Measurements from ENCODE around the gene RND1.
A peak's percentile ranks its signal among the peaks of the same experiment; 100 is the strongest.

RND1 gene

DNA sequence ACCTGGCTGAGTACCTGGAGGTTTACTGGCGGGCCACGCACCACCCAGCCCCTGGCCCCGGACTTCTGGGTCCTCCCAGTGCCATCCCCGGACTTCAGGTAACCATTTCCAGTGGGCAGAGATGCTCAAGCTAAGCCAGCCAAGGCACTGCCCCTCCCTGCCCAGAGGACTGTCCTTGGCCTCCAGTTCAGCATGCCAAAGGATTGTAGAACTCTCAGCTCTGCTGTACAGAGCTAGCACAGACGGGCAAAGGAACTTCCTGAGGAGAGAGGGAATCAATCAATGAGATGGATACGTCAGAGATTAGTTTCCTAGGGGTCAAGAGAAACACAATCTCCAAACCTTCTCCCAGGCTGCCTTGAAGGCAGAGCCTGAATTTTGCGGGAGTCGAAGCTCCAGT, 38.6 kb downstream of the RND1 start:
- DNase-seq, result no peak

DNA sequence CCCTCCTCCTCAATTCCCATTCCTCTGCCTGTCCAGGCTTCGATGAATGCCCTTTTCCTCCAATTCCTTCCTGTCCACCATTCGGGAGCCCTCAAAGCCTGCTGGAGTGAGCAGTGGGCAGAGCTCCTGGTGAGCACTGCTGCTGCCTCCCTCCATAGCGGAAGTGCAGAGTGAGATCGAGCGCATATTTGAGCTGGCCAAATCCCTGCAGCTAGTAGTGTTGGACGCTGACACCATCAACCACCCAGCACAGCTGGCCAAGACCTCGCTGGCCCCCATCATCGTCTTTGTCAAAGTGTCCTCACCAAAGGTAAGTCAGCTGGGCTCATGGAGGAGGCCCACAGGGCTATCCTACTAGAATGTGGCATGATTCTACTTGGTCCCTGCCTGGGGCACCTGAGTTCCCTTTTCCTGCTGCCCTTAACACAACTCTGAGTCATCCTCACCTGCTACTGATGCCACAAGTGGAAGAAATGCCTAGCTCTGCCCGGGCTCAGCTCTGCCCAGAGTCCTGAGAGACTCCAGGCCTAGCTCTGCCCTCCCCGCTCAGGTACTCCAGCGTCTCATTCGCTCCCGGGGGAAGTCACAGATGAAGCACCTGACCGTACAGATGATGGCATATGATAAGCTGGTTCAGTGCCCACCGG, 39.3 kb downstream of the RND1 start:
- no peak for DNase-seq

DNA sequence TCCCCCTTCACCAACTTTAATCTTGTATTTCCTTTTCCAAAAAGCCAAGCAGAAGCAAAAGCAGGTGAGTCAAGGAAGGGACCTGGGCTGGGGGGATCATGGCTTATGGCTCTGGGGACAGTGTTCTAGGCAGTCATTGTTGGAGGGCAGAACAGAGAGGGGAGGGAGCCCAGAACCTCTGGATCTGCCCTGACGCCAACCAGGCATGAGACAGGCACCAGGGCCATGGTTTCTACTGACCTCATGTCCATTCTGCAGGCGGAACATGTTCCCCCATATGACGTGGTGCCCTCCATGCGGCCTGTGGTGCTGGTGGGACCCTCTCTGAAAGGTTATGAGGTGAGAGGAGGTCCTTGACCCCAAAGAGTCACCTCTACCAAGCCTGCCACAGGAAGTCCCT, 40.8 kb downstream of the RND1 start:
- no peak for DNase-seq

DNA sequence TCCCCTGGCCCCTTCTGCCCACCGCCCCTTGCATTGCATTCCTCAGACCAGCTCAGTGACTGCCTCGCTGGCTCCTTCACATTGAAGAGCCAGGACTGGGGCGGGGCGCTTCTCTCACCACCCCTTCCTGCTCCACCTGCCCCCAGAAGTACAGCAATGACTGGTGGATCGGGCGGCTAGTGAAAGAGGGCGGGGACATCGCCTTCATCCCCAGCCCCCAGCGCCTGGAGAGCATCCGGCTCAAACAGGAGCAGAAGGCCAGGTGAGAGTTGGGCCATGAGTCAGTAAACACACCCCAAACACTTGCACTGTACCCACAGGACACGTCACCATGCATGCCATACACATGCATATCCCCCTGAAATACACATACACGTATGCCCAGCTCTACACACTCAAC, 41.6 kb downstream of the RND1 start:
- DNase-seq, result peak; percentile 74

DNA sequence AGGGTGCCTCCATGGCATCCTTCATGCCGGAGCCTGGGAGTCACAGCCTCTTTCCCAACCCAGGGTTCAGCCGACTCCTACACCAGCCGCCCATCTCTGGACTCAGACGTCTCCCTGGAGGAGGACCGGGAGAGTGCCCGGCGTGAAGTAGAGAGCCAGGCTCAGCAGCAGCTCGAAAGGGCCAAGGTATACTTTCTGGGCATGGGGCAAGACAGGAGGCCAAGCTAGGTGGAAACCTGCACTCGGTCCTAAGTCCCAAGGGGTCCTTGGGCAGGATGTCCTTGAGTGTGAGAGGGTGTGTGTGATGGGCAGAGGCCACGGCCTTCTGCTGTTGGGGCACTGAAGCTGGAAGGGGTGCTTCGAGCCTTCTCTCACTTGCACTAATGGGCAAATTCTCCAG, 42.4 kb downstream of the RND1 start:
- no peak for DNase-seq

DNA sequence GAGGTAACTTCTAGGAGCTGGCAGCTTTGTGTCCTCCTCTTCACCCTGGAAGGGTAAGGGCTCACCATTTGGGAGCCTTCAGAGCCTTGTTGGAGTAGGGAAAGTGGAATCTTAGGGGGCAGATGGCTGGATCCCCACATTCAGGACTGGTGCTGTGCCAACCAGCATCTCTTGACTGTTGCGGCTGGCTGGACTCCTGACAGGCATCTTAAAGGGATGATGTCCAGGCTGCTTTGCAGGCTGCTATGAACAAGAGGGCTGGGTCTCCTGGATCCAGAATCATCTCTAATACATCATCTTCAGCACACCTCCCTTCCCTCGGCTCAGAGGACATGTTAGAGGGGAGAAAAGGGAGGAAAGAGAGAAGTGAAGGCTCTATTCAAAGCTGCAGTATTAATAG, 43.0 kb downstream of the RND1 start:
- no peak for DNase-seq

DNA sequence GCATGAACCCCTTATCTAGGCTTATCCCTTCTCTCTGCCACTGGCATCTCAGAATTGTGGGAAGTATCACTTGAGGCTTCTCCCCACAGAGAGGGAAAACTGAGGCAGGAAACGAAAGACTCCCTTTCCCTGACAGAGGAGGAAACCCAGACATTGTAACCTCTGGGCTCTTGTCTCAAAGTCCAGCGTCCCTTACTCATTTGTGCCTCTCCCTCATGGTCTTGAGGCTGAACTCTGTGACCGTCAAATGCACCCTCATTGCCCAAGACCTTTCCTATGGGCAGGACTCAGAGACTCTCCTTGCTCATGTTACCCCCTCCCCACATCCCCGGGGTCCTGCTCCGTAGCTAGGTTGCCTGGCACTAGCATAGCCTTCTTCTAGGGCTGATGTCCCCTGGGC, 43.5 kb downstream of the RND1 start:
- no peak for DNase-seq

DNA sequence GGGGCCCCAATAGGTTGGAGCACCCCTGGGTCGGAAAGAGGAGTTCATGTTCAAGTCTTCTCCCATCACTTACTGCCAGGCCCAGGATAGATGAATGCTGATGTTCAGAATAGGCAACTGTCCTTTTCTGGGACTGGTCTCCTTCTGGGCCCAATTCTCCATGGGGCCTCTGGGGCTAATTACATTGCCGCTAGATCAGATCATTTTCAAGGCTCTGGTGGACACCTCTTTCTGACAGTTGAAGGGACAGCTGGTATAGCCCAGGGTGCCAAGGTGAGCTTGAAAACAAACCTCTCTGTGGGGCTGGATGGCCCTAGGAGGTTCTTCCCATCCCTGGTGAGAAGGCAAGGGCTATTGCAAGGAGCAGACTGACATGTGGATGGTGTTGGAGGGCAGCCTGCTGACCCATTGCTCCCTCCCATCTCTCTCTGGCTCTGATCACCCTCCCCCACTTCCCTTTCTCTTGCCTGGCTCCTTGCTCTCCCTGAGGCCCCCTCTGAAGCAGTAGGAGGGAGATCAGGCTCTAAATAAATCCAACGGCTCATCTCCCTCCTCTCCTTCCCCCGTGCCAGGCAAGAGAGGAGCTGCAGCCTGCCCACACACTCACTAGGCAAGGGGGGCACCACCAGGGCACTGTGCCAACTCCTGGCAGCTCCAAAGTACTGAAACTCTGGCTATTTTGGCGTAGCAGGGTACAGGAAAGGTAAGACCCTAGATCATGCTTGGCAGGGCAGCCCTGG, 45.5 kb downstream of the RND1 start:
- no peak for DNase-seq

DNA sequence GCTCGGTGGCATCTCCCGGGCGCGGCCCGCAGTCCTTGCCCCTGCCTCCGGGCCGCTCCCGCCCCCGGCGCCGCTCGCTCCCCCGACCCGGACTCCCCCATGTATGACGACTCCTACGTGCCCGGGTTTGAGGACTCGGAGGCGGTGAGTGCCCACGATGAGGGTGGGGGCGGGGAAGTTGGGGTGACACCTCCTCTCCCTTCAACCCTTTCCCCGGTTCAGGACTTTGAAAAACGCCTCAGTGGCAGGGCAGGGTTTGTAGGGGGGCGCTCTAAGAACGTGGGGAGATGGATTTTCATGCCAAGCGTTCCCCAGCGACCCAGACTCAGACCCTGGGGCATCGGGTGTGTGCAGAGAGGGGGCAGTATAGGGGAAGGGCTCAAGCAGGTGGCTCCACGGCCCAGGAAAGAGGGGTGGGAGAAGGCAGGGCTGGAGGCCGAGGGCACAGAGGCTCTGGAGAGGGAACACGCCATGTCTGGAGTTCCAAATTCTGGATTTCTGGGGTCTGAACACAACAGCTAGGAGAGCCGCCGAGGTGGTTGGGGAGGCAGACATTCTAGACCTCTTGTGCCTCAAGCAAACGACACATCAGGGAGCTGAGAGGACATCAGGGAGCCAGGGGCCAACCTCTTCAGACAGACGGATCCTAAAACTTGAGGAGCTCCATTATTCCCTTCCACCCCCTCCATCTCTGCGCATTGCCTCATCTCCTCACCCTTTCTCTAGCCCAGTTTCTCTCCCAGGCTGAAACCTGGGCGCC, 46.7 kb downstream of the RND1 start:
- peak; percentile 73 for DNase-seq

DNA sequence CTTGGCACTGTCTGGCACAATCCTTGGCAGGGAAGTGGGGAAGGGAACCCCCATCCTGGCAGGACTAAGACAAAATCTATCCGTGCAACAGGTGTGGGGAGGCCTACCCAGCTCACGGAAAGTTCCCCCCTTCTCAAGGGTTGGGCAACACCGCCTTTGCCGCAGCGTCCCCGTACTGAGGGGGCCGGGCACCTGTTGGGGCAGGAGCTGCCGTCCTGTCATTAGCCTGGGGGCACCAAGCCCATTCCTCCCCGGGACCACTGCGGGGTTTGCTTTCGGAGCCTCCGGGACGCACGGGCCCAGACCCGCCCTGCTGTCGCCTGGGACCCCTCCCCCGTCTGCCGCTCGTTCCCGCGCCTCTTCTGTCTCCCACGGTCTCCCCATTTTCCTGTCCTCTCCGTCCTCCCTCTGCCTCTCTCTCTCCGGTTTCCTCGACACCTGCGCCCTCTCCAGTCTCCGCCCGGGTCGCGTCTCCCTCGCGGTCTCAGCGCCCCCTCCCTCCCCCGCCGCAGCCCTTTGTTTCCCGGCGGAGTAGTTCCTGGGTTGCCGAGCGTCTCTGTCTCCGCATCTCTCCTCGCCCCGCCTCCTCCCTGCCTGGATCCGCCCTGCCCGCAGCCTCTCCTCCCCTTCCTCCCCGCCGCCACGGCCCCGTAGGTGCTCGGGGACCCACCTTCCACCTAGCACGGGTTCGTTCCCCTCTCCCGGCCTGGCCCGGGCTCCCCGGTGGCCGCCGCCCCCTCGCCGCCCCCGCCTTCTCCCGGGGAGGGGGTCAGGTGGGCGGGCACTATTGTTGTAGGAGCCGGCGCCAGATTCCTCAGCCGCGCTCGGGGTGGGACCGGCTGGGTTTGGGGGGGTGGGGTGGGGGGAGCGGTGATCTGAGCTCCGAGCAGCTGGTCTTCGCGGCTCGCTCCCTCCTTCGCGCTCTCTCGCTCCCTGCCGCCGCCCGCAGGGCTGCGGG, 47.5 kb downstream of the RND1 start, which contains the start of gene CACNB3:
Gene CACNB3, plus strand, starts transcription at position 624 of the 958 bp plus-strand sequence. CDS start 434 bp downstream, outside the sequence.
- DNase-seq, result peak; percentile 92

DNA sequence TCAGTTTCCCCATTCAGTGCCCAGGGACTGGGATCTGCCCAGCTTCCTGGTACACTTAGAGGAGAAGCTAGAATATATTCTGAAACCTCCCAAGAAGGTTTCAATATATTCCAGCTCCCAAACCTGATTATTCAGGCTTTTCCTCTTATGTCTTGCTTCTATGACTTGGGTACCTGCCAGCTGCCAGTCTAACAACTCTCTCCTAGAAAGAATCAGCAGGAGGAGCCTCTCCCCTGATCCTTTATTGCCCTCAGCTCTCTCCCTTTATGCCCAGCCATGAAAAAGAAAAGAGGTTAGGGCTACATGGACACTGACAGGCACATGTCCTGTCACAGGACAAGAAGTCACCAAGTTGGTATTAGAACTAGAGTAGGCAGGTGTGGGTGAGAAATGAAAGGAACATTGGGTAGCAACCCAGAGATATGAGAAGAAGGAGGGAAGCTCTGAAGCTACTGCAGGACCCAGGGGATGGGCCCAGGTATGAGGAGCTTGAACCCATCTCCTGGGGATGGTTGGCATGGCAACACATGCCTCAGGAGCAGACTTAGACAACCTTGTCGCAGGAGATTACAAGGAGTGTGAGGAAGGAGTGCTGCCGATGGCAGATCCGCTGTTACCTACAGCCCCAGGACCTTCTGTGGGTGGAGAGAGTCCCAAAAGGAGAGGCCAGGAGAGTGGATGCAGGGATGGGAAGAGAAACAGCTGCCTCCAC, 49.4 kb downstream of the RND1 start:
- DNase-seq, result no peak

DNA sequence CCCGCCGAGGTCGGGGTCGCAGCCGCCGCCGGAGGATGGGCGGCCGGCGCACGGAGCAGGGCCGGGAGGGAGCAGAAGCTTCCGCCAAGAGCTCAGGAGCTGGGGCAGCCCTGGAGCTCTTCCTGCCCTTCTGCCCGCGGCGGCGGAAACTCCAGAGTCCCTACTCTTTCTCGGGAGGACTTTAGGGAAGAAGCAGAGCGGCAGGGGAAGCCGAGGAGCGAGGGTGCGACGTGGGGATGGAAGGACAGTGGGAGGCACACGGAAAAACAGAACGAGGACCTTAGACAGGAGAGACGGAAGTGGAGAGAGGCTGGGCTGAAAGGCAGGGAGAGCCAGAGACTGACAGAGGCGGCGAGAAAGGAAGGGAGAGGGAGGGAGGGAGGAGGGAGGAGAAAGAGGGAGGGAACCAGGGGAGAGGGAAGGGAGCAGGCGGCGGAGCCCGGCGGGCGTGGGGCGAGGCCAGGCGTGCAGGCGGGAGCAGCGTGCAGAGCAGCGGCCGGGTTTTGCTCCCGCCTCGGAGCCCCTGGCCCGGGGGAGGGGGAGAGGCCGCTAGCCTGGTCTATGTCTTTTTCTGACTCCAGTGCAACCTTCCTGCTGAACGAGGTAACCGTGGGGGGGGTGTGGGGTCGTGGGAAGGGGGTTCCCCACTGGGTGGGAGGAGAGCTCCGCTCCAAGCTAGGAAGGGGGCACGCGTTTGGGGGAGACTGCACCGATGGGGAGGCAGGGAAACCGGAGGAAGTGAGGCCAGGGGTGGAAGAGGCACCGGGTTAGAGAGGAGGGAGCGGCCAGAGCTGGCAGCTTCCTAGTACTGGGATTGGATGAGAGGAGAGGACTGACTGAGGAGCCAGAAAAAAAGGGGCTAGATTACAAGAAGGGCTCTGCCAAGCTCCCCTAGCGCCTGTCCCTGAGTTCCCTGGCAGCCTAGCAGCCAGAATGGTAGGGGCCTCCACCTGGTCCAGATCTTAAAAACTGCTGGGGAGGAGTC, 50.3 kb downstream of the RND1 start:
- DNase-seq, result peak; percentile 73

DNA sequence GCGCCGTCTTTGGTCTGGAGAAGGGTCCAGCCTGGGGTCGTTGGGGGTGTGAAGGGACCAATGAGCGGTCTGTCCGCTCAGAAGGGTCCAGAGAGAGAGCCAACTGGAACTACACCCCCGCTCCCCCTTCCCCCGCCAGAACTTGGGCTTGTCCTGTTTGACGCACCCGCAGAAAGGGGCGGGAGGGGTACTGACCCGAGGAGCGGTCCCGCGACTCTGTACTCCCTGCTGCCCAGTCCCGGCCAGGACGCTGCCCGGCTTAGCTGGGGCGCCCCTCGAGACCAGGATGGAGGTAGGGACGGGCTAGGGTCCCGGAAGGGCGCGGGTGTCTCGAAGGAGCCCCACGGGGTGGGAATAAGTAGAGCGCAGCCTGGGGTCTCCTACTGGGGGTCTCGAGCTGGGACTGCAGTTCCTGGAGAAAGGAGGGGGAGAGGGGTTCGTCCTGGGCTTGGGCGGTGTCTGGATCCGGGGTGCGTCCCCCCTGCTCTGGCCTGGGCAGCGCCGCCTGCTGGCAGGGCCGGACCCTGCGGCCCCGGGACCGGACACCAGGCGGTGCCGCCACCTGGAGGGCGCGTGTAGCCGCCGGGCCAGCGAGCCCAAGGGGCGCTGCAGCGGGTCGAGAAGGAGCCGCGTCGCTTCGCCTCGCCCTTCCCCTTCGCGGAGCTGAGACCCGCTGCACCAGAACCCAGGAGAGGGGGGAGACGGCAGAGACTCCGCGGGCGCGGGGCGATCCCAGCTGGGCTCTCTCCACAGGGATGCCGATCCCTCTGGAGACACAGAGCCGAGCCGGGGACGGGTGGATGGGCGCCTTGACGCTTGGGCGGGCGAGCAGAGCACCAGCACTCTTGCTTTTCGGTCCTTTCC, 51.2 kb downstream of the RND1 start:
- DNase-seq, result peak; percentile 92

DNA sequence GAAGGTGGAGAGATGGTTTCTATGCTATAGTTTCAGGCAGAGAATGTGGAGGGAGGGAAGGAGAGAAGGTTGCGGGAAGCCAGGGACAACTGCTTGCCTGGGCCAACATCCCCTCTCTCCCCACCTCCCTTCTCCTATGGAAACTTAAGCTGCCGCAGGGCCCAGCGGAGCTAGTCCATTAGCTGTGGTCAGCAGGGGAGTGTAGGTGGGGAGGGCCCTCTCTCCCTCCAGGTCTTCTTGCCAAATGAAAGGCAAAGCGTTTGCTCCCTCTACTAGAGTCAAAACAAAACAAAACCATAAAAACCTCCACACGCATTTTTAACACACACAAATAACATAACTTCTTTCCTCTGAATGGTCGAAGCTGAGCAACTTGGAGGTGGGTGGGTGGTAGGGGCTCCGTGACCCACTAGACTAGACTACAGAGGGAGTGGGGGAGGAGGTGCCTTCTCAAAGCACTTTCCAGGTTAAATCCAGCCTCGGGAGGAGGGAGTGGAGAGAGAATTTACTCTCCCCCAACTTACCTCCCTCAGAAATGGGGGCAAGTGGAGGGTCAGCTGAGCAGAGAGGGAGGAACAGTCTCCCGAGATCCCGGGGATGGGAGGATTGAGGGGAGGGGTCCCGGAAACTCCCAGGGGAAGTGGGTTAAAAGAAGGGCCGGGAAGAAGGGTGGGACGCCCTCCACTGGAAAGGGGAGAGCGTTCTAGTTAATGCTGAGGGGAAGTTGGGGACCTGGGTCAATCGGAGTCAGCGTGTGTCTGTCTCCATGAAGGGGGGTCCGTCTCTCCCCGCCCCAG, 52.0 kb downstream of the RND1 start:
- no peak for DNase-seq

DNA sequence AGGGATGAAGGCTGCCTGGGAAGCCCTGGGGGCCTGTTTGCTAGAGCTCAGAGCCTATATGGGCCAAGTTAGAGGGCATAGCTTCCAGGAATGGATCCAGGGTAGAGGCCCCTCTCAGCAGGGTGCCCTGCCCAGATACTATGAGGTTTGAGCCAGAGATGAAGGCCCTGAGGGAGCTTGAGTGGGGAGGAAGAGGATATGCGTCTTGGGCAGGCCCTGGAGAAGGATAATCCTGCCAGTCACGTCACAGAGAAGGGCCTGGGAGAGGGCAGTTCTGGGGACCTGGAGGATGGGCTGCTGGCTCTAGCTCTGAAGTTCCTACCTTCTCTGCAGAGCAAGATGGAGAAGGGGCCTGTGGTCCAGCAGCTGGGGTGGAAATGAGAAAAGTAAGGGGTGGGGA, 53.3 kb downstream of the RND1 start:
- no peak for DNase-seq

DNA sequence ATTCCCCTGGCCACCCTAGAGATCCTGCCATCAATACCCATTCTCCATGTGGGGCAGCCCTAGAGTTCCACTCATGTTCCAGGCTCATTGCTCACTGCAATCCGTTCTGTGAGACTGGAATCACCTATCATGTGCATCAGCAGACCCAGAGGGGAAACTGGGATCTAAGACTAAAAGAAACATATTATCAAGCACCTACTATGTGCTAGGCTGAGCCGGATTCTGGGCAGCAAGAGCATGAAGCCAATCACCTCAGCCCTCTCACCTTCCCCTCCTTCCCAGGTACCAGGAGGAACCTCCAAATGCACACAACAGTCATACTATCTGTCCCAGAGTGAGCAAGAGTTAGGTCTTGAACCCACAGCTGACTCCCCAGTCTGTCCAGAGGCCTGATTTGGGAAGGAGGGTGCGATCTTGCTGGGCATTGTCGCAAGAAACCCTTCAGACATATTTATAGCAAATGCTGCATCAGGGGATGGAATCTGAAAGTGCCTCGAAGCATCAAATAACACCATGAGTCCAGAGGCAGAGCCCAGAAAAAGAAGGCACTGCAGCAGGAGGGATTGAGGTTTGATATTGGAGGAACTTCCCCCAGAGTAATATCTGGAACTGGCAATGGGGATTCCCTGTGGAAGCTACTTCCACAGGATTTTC, 54.1 kb downstream of the RND1 start:
- no peak for DNase-seq

DNA sequence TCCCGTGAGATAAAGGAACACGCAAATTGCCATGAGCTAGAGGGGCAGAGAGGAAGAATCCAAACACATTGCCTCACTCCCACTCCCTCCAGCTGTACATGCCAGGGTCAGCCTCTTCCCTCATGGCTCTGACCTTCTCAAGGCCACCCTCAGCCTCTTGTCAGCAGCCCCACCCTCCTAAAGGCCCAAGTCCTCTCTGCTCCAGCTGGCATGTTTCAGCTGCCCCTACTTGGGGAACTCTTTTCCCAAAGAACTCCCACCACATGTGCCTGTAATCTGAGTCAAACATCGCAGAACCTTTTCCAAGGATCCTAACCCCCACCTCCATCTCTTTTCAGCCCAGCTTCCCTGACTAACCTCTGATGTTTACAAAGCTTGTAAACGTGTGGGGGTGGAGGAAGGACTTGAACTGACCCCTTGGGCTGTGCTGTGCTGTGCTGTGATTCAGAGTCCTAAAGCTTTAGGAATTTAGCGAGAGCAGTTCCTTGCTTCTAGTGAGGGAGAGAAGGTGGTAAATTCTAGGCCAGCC, 54.7 kb downstream of the RND1 start:
- DNase-seq, result no peak

DNA sequence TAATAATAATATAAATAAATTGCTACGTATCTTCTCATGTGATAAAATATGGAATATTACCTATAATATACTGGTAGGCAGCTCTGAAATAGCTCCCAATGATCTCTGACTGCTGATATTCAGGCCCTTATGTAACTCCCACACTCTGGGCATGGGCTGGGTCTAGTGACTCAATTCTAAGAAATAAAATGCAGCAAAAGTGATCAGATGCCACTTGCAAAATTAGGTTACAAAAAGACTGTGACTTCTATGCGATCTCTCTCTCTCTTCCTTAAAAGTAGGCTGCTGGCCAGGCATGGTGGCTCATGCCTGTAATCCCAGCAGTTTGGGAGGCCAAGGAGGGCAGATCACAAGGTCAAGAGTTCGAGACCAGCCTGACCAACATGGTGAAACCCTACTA, 57.7 kb downstream of the RND1 start:
- no peak for DNase-seq

All from activated effector memory CD4-positive, alpha-beta T cell treated with anti-CD3 and anti-CD28 coated beads, Interleukin-2, amount 50 U/mL, for 16 hours (primary cell).